ENCODE results near the gene ADAMTSL4.

ADAMTSL4 gene

GRCh38 chr1:150554086-150554452 lies 4.9 kb downstream of the ADAMTSL4 start:
- no peak for ATAC-seq
- TF ChIP-seq ZC3H10 (CRISPR knock-in tag; IDR thresholded peaks at IDR 0.05) (no peak), POU6F1 (CRISPR knock-in tag; IDR thresholded peaks at IDR 0.05; ENCODE audit: borderline replicate concordance, low read depth) (no peak), OSR1 (CRISPR knock-in tag; IDR thresholded peaks at IDR 0.05) (no peak), TOX (CRISPR knock-in tag; IDR thresholded peaks at IDR 0.05; ENCODE audit: borderline replicate concordance) (no peak), ZNF70 (CRISPR knock-in tag; IDR thresholded peaks at IDR 0.05) (no peak), TSHZ2 (CRISPR knock-in tag; IDR thresholded peaks at IDR 0.05) (no peak), CSDC2 (CRISPR knock-in tag; IDR thresholded peaks at IDR 0.05) (no peak), ZNF565 (CRISPR knock-in tag; conservative IDR thresholded peaks at IDR 0.05; ENCODE audit: low read depth) (no peak)

GRCh38 chr1:150555198-150555970 lies 6.2 kb downstream of the ADAMTSL4 start:
- TF ChIP-seq BACH2 (CRISPR knock-in tag; IDR thresholded peaks at IDR 0.05; ENCODE audit: borderline replicate concordance) (no peak), CREB5 (CRISPR knock-in tag; IDR thresholded peaks at IDR 0.05; ENCODE audit: low read depth) (no peak), ARNTL (CRISPR knock-in tag; IDR thresholded peaks at IDR 0.05; ENCODE audit: borderline replicate concordance, low read depth) (no peak), ZFP30 (CRISPR knock-in tag; IDR thresholded peaks at IDR 0.05) (no peak), SNAI2 (CRISPR knock-in tag; IDR thresholded peaks at IDR 0.05) (no peak), ZNF70 (CRISPR knock-in tag; IDR thresholded peaks at IDR 0.05) (no peak), CSDC2 (CRISPR knock-in tag; IDR thresholded peaks at IDR 0.05) (no peak), PATZ1 (CRISPR knock-in tag; IDR thresholded peaks at IDR 0.05; ENCODE audit: borderline replicate concordance) (no peak), TCF4 (CRISPR knock-in tag; IDR thresholded peaks at IDR 0.05; ENCODE audit: borderline replicate concordance) (no peak), GLIS3 (CRISPR knock-in tag; IDR thresholded peaks at IDR 0.05) (no peak), RARB (CRISPR knock-in tag; IDR thresholded peaks at IDR 0.05) (no peak), ZNF565 (CRISPR knock-in tag; conservative IDR thresholded peaks at IDR 0.05; ENCODE audit: low read depth) (no peak), OSR1 (CRISPR knock-in tag; IDR thresholded peaks at IDR 0.05) (no peak), ISL1 (CRISPR knock-in tag; IDR thresholded peaks at IDR 0.05) (no peak)
- no peak for ATAC-seq

GRCh38 chr1:150555971-150556865 lies 7.0 kb downstream of the ADAMTSL4 start:
- no peak for ATAC-seq
- TF ChIP-seq BACH2 (CRISPR knock-in tag; IDR thresholded peaks at IDR 0.05; ENCODE audit: borderline replicate concordance): no peak
- TF ChIP-seq OSR1 (CRISPR knock-in tag; IDR thresholded peaks at IDR 0.05): no peak
- no peak for TF ChIP-seq CSRNP3 (CRISPR knock-in tag; IDR thresholded peaks at IDR 0.05)
- TF ChIP-seq RARB (CRISPR knock-in tag; IDR thresholded peaks at IDR 0.05): no peak
- no peak for TF ChIP-seq ZNF70 (CRISPR knock-in tag; IDR thresholded peaks at IDR 0.05)
- no peak for TF ChIP-seq ZNF8 (CRISPR knock-in tag; IDR thresholded peaks at IDR 0.05)
- TF ChIP-seq TCF4 (CRISPR knock-in tag; IDR thresholded peaks at IDR 0.05; ENCODE audit: borderline replicate concordance): no peak
- TF ChIP-seq PATZ1 (CRISPR knock-in tag; IDR thresholded peaks at IDR 0.05; ENCODE audit: borderline replicate concordance): no peak
- TF ChIP-seq ZFP3 (CRISPR knock-in tag; IDR thresholded peaks at IDR 0.05): no peak
- TF ChIP-seq GLIS3 (CRISPR knock-in tag; IDR thresholded peaks at IDR 0.05): no peak
- TF ChIP-seq ZNF565 (CRISPR knock-in tag; conservative IDR thresholded peaks at IDR 0.05; ENCODE audit: low read depth): no peak
- TF ChIP-seq ARNTL (CRISPR knock-in tag; IDR thresholded peaks at IDR 0.05; ENCODE audit: borderline replicate concordance, low read depth): no peak
- no peak for TF ChIP-seq TOX (CRISPR knock-in tag; IDR thresholded peaks at IDR 0.05; ENCODE audit: borderline replicate concordance)
- no peak for TF ChIP-seq PPARA (CRISPR knock-in tag; IDR thresholded peaks at IDR 0.05; ENCODE audit: borderline replicate concordance)

Measured in SK-N-SH treated with all-trans-retinoic acid at 6 μM for 48 hours (cell line).